Left colon (tissue), 2 donors: ENCODE results near the gene DBF4. TPM values are rescaled to one million over a fixed set of nuclear protein-coding genes. Genes with fewer than 3 reads are reported as not detected.
"Not testable (repeated sequence)": the region's sequence is repeated elsewhere in the genome, so short reads cannot be mapped to it uniquely, and the experiment has no call there.

ENCODE experiments used
- ATAC-seq: fragments of 200-7000 bp; cut with Tn5 transposase; one replicate; pipeline ENCODE4 v1.9.1; 2020; ENCODE audit warnings: mild to moderate bottlenecking, moderate library complexity
- DNase-seq, 2 donors: peaks; one replicate each; pipeline ENCODE4 v3.0.0-alpha.2; 2020
- intact Hi-C, 2 donors: fragments of 100-400 bp; cut with DNase I in 1 of 2; cut with micrococcal nuclease in 1 of 2; formaldehyde crosslinking; loops; one replicate each; pipeline versions ENCODE4 v1.11.2 to v1.14.0; 2022; cut with DNase I, micrococcal nuclease
- long read RNA-seq: library from polyadenylated mRNA; unstranded; transcript quantifications from one replicate; pipeline ENCODE4 v2.0.0, GENCODE V29; 2021
- total RNA-seq, 2 donors: library from RNA; stranded (reverse); fragmentation: NEBNext Ultra II Directional; extraction: Animal tissue kit (Norgen Biotek cat#: 25700); gene quantifications; one replicate each; pipeline ENCODE4 v1.2.1, GENCODE V29; 2021
- donor health status: DM: no; HTN: no; CAD: no.
- donor health status: DM: yes; HTN: yes; CAD: no.

Gene DBF4
- 10 to 100 TPM; 11.0 to 15.0 TPM for total RNA-seq
- long read RNA-seq, transcript DBF4-201 (12 exons, 3,907 nt): major isoform, 8 of 15 reads
- long read RNA-seq, partial matches to known transcripts: 2 of 15 reads
- long read RNA-seq, other reads (novel, unspliced or antisense): 4 of 15 reads

GRCh38 chr7:87876040-87876868, at the start of gene DBF4, which contains the start of gene SLC25A40:
DBF4 (plus strand) TSS chr7:87876493; CDS start chr7:87876733, 240 bp downstream.
SLC25A40 (minus strand) TSS chr7:87876360; CDS start chr7:87858727, 17,633 bp downstream.
- intact Hi-C loops: no loop called here
- peak; percentile 96 to 98 for DNase-seq
- peak; percentile 93 for ATAC-seq

- intact Hi-C loops, DNase-seq, ATAC-seq: not testable (repeated sequence)
Observed at GRCh38 chr7:87828383-87828782, 47.9 kb upstream of the DBF4 start.

- DNase-seq (no peak), ATAC-seq (no peak)
- intact Hi-C loops: no loop called here
Observed at GRCh38 chr7:87831097-87831496, 45.2 kb upstream of the DBF4 start.

- DNase-seq: no peak
- intact Hi-C loops: no loop called here
- peak; percentile 51 for ATAC-seq
Observed at GRCh38 chr7:87833130-87833529, 43.2 kb upstream of the DBF4 start.

GRCh38 chr7:87837597-87837996, 38.7 kb upstream of the DBF4 start:
- intact Hi-C loops: no loop called here
- DNase-seq (no peak), ATAC-seq (no peak)

GRCh38 chr7:87850836-87851593, 25.3 kb upstream of the DBF4 start:
- intact Hi-C loops: no loop called here
- DNase-seq (no peak), ATAC-seq (no peak)

GRCh38 chr7:87852306-87852705, 24.0 kb upstream of the DBF4 start:
- intact Hi-C loops: no loop called here
- DNase-seq (no peak), ATAC-seq (no peak)

GRCh38 chr7:87853237-87853864, 22.9 kb upstream of the DBF4 start:
- intact Hi-C loops: no loop called here
- DNase-seq (no peak), ATAC-seq (no peak)

GRCh38 chr7:87858417-87859100, 17.7 kb upstream of the DBF4 start:
- no peak for ATAC-seq
- intact Hi-C loops: no loop called here
- DNase-seq: no peak

GRCh38 chr7:87866089-87866488, 10.2 kb upstream of the DBF4 start:
- intact Hi-C loops: no loop called here
- DNase-seq (no peak), ATAC-seq (no peak)

GRCh38 chr7:87866533-87866932, 9.8 kb upstream of the DBF4 start:
- DNase-seq, intact Hi-C loops, ATAC-seq: not testable (repeated sequence)

GRCh38 chr7:87870471-87870870, 5.8 kb upstream of the DBF4 start:
- no peak for DNase-seq
- intact Hi-C loops: no loop called here
- ATAC-seq: no peak

- intact Hi-C loops: no loop called here
Observed at GRCh38 chr7:87872346-87872745, 3.9 kb upstream of the DBF4 start.

GRCh38 chr7:87873328-87873727, 3.0 kb upstream of the DBF4 start:
- ATAC-seq, intact Hi-C loops, DNase-seq: not testable (repeated sequence)

More at GRCh38 chr7:87872346-87872745, 3.9 kb upstream of the DBF4 start:
- no peak for DNase-seq
- ATAC-seq: no peak

- intact Hi-C loops: no loop called here
- DNase-seq: no peak
Observed at GRCh38 chr7:87874066-87874465, 2.2 kb upstream of the DBF4 start.

GRCh38 chr7:87875151-87876039, 898 bp upstream of the DBF4 start:
- intact Hi-C loops: no loop called here
- ATAC-seq (peak; percentile 26), DNase-seq (no peak)

More at GRCh38 chr7:87874066-87874465, 2.2 kb upstream of the DBF4 start:
- no peak for ATAC-seq

- peak; percentile 60 to 80 for DNase-seq
- intact Hi-C loops: no loop called here
- peak; percentile 60 for ATAC-seq
Observed at GRCh38 chr7:87876869-87877234, 559 bp downstream of the DBF4 start.
